Non-pigmented ciliary epithelial cell (primary cell): ENCODE data around the gene ATXN1.
"Not testable (repeated sequence)": the region's sequence is repeated elsewhere in the genome, so short reads cannot be mapped to it uniquely, and the experiment has no call there.

ENCODE experiments used
- DNase-seq: peaks from one replicate; pipeline ENCODE4 v3.0.0-alpha.2; 2010; ENCODE audit warnings: low read depth

Gene ATXN1

GRCh38 chr6:16570221-16570553 lies 191.1 kb downstream of the ATXN1 start:
- DNase-seq: no peak

- no peak for DNase-seq
Measured at GRCh38 chr6:16568128-16568527, 193.1 kb downstream of the ATXN1 start.

- no peak for DNase-seq
Measured at GRCh38 chr6:16567071-16567470, 194.2 kb downstream of the ATXN1 start.

GRCh38 chr6:16564436-16564835 lies 196.8 kb downstream of the ATXN1 start:
- peak; percentile 23 for DNase-seq

GRCh38 chr6:16563628-16564240 lies 197.5 kb downstream of the ATXN1 start:
- DNase-seq: no peak

- DNase-seq: peak; percentile 36
Measured at GRCh38 chr6:16562498-16562897, 198.8 kb downstream of the ATXN1 start.

GRCh38 chr6:16559071-16559470 lies 202.2 kb downstream of the ATXN1 start:
- DNase-seq: no peak

GRCh38 chr6:16555550-16555949 lies 205.7 kb downstream of the ATXN1 start:
- DNase-seq: no peak

- no peak for DNase-seq
Measured at GRCh38 chr6:16553531-16553930, 207.7 kb downstream of the ATXN1 start.

GRCh38 chr6:16551466-16551865 lies 209.8 kb downstream of the ATXN1 start:
- DNase-seq: no peak

- no peak for DNase-seq
Measured at GRCh38 chr6:16548121-16548520, 213.1 kb downstream of the ATXN1 start.

- no peak for DNase-seq
Measured at GRCh38 chr6:16547587-16547986, 213.7 kb downstream of the ATXN1 start.

- DNase-seq: no peak
Measured at GRCh38 chr6:16546861-16547260, 214.4 kb downstream of the ATXN1 start.

- DNase-seq: no peak
Measured at GRCh38 chr6:16545382-16545781, 215.9 kb downstream of the ATXN1 start.

- DNase-seq: no peak
Measured at GRCh38 chr6:16544521-16544920, 216.7 kb downstream of the ATXN1 start.

GRCh38 chr6:16544006-16544405 lies 217.3 kb downstream of the ATXN1 start:
- no peak for DNase-seq

GRCh38 chr6:16543521-16543920 lies 217.7 kb downstream of the ATXN1 start:
- no peak for DNase-seq

GRCh38 chr6:16542070-16542469 lies 219.2 kb downstream of the ATXN1 start:
- DNase-seq: no peak

GRCh38 chr6:16540804-16541752 lies 220.2 kb downstream of the ATXN1 start:
- no peak for DNase-seq

GRCh38 chr6:16540383-16540782 lies 220.9 kb downstream of the ATXN1 start:
- not testable (repeated sequence) for DNase-seq

- DNase-seq: no peak
Measured at GRCh38 chr6:16539086-16539931, 222.0 kb downstream of the ATXN1 start.

- DNase-seq: no peak
Measured at GRCh38 chr6:16535564-16535963, 225.7 kb downstream of the ATXN1 start.

GRCh38 chr6:16533721-16534136 lies 227.5 kb downstream of the ATXN1 start:
- no peak for DNase-seq
